H1 (cell line): Measurements from ENCODE around the gene CDKL1. TPM values are rescaled to one million over a fixed set of nuclear protein-coding genes. Genes with fewer than 3 reads are reported as not detected.

Source experiments
- CTCF ChIA-PET: fragments of 300-600 bp; sonication (Branson Sonifier 250); formaldehyde crosslinking; loops from one replicate; lab custom pipeline; 2021; ENCODE audit not compliant: partially characterized antibody; lab: Charles Lee
- POLR2A ChIA-PET: fragments of 300-600 bp; sonication (Branson Sonifier 250); formaldehyde crosslinking; loops from one replicate; lab custom pipeline; 2021; ENCODE audit warnings: inconsistent platforms; ENCODE audit not compliant: partially characterized antibody; lab: Charles Lee
- DNase-seq, 2 experiments: peaks; one replicate each; pipeline versions ENCODE4 v3.0.0 to v3.0.0-alpha.2; 2010 to 2022; ENCODE audit warnings: low spot score in 2 of 2, low read depth in 1 of 2, mixed read lengths in 1 of 2
- FAIRE-seq: peaks from 2 replicates; lab custom pipeline; 2011; peaks lifted over from hg19 to GRCh38; lab: Jason Lieb, UNC
- H2AFZ ChIP-seq: 2 replicates; pipeline ENCODE4 v1.8.1; 2012; ENCODE audit warnings: low read length, inconsistent platforms
- H2AK5ac ChIP-seq: 2 replicates; pipeline ENCODE4 v1.6.1; 2013; ENCODE audit warnings: low read depth, low read length
- H2BK120ac ChIP-seq: replicated peaks from 2 replicates; pipeline ENCODE3; 2013; ENCODE audit warnings: low read depth, low read length, inconsistent platforms
- H2BK12ac ChIP-seq: 2 replicates; pipeline ENCODE4 v1.6.1; 2013; ENCODE audit warnings: low read depth, low read length
- H2BK15ac ChIP-seq: 2 replicates; pipeline ENCODE4 v1.6.1; 2013; ENCODE audit warnings: low read length
- H2BK20ac ChIP-seq: 2 replicates; pipeline ENCODE4 v1.6.1; 2013; ENCODE audit warnings: low read length
- H2BK5ac ChIP-seq: 2 replicates; pipeline ENCODE4 v1.6.1; 2013; ENCODE audit warnings: low read depth, low read length
- H3K14ac ChIP-seq: 2 replicates; pipeline ENCODE4 v1.6.1; 2013; ENCODE audit warnings: inconsistent platforms; ENCODE audit not compliant: insufficient read length
- H3K18ac ChIP-seq: 2 replicates; pipeline ENCODE4 v1.6.1; 2013; ENCODE audit warnings: low read length; ENCODE audit errors: extremely low read depth
- H3K23ac ChIP-seq: 2 replicates; pipeline ENCODE4 v1.6.1; 2013; ENCODE audit warnings: inconsistent platforms; ENCODE audit not compliant: insufficient read length
- H3K23me2 ChIP-seq: 2 replicates; pipeline ENCODE4 v1.6.1; 2013; ENCODE audit warnings: low read depth, low read length
- H3K27ac ChIP-seq: 2 replicates; pipeline ENCODE4 v1.6.1; 2011; ENCODE audit warnings: low read depth, low read length, inconsistent platforms
- H3K27me3 ChIP-seq, 4 experiments: replicated peaks in 1 of 4; 1 replicate in 1 of 4; 2 replicates in 3 of 4; pipeline versions ENCODE4 v1.6.1 to v1.8.1; 2011 to 2013; ENCODE audit warnings: low read length in 3 of 4, mild to moderate bottlenecking in 3 of 4, inconsistent platforms in 2 of 4, mixed read lengths in 2 of 4, moderate library complexity in 1 of 4; ENCODE audit not compliant: control insufficient read depth in 3 of 4, insufficient read depth in 3 of 4; ENCODE audit errors: extremely low read depth in 1 of 4
- H3K36me3 ChIP-seq, 4 experiments: 2 replicates each; pipeline versions ENCODE4 v1.6.1 to v1.8.1; 2011 to 2013; ENCODE audit warnings: mild to moderate bottlenecking in 4 of 4, low read length in 3 of 4, moderate library complexity in 2 of 4, control low read depth in 1 of 4, inconsistent platforms in 1 of 4; ENCODE audit not compliant: insufficient read depth in 4 of 4, control insufficient read depth in 2 of 4
- H3K4ac ChIP-seq: replicated peaks from 2 replicates; pipeline ENCODE3; 2013; ENCODE audit warnings: low read length, low read depth, mixed read lengths, inconsistent platforms; ENCODE audit not compliant: insufficient read length
- H3K4me1 ChIP-seq, 4 experiments: replicated peaks in 1 of 4; 1 replicate in 1 of 4; 2 replicates in 3 of 4; pipeline versions ENCODE4 v1.6.1 to v1.8.1; 2011 to 2013; ENCODE audit warnings: low read length in 3 of 4, inconsistent platforms in 2 of 4, mixed read lengths in 1 of 4; ENCODE audit not compliant: insufficient read depth in 4 of 4, control insufficient read depth in 3 of 4
- H3K4me2 ChIP-seq, 2 experiments: 2 replicates each; pipeline versions ENCODE4 v1.6.1 to v1.8.1; 2011 to 2013; ENCODE audit warnings: low read depth in 2 of 2, low read length in 2 of 2, control low read depth in 1 of 2, inconsistent platforms in 1 of 2, mild to moderate bottlenecking in 1 of 2; ENCODE audit not compliant: insufficient read depth in 1 of 2
- H3K4me3 ChIP-seq, 4 experiments: fragments of 200-600, 300-600 bp in 1 of 4; sonication (generic), shearing (Covaris generic), sonication (Bioruptor Twin) in 1 of 4; 2 replicates each; pipeline versions ENCODE4 v1.5.1 to v1.8.1; 2011 to 2016; ENCODE audit warnings: low read length in 4 of 4, low read depth in 3 of 4, control low read depth in 2 of 4, inconsistent platforms in 2 of 4, mild to moderate bottlenecking in 2 of 4, mixed read lengths in 1 of 4, moderate library complexity in 1 of 4; ENCODE audit not compliant: insufficient read depth in 2 of 4; ENCODE audit errors: extremely low read depth in 1 of 4
- H3K56ac ChIP-seq: replicated peaks from 2 replicates; pipeline ENCODE3; 2013; ENCODE audit warnings: low read depth, mild to moderate bottlenecking, mixed read lengths, low read length, inconsistent platforms; ENCODE audit not compliant: insufficient read length
- H3K79me1 ChIP-seq: 2 replicates; pipeline ENCODE4 v1.6.1; 2013; ENCODE audit warnings: low read depth, low read length, control low read depth
- H3K79me2 ChIP-seq, 2 experiments: 2 replicates each; pipeline versions ENCODE4 v1.6.1 to v1.8.1; 2012 to 2013; ENCODE audit warnings: low read length in 2 of 2, mild to moderate bottlenecking in 2 of 2, inconsistent platforms in 1 of 2; ENCODE audit not compliant: insufficient read depth in 2 of 2, control insufficient read depth in 1 of 2
- H3K9ac ChIP-seq, 4 experiments: replicated peaks in 1 of 4; 1 replicate in 1 of 4; 2 replicates in 3 of 4; pipeline versions ENCODE4 v1.6.1 to v1.8.1; 2011 to 2013; ENCODE audit warnings: low read depth in 3 of 4, low read length in 3 of 4, control low read depth in 2 of 4, mild to moderate bottlenecking in 2 of 4, moderate library complexity in 2 of 4, inconsistent platforms in 1 of 4; ENCODE audit errors: extremely low read depth in 1 of 4
- H3K9me3 ChIP-seq, 2 experiments: 2 replicates each; pipeline versions ENCODE4 v1.6.1 to v1.8.1; 2012 to 2013; ENCODE audit warnings: mild to moderate bottlenecking in 2 of 2, moderate library complexity in 2 of 2, control low read depth in 1 of 2, inconsistent platforms in 1 of 2, low read depth in 1 of 2, low read length in 1 of 2, mixed read lengths in 1 of 2; ENCODE audit not compliant: insufficient read depth in 2 of 2
- H4K20me1 ChIP-seq, 2 experiments: replicated peaks in 1 of 2; 2 replicates each; pipeline versions ENCODE3 to v1.8.1; 2011 to 2013; ENCODE audit warnings: inconsistent platforms in 2 of 2, low read length in 2 of 2, mild to moderate bottlenecking in 1 of 2; ENCODE audit not compliant: insufficient read depth in 2 of 2, control insufficient read depth in 1 of 2
- H4K5ac ChIP-seq: 2 replicates; pipeline ENCODE4 v1.6.1; 2013; ENCODE audit warnings: low read length, low read depth, mixed read lengths, inconsistent platforms; ENCODE audit not compliant: insufficient read length
- H4K8ac ChIP-seq: 2 replicates; pipeline ENCODE4 v1.8.0; 2013; ENCODE audit warnings: mild to moderate bottlenecking, moderate library complexity, low read length, inconsistent platforms; ENCODE audit not compliant: insufficient read depth; ENCODE audit errors: extremely low read depth
- H4K91ac ChIP-seq: replicated peaks from 2 replicates; pipeline ENCODE3; 2013; ENCODE audit warnings: low read length, mixed read lengths, inconsistent platforms; ENCODE audit not compliant: insufficient read length
- PHF8 ChIP-seq: fragments of 200-600 bp; sonication (generic); conservative IDR thresholded peaks from 2 replicates; pipeline ENCODE4 v1.7.1; 2012; ENCODE audit warnings: low read depth, mild to moderate bottlenecking, inconsistent platforms, low read length, moderate library complexity
- WGBS, 2 experiments: shearing (Covaris generic) in 1 of 2; methylation state at CpG; one replicate each; pipeline versions ENCODE4 v1.1.6 to v1.1.7; 2013 to 2015; ENCODE audit warnings: low lambda C conversion rate in 2 of 2, mixed read lengths in 2 of 2, inconsistent platforms in 1 of 2, low coverage in 1 of 2, missing lambda C conversion rate in 1 of 2; ENCODE audit not compliant: insufficient replicate concordance in 2 of 2, insufficient coverage in 1 of 2, insufficient read length in 1 of 2; ENCODE audit errors: extremely low coverage in 1 of 2, missing lambda C conversion rate in 1 of 2; 5-methylcytosine and 5-hydroxymethylcytosine counted together
- polyA plus RNA-seq, 7 experiments: library from polyadenylated mRNA; depleted of rRNA in 3 of 7; stranded (reverse) in 5 of 7; unstranded in 2 of 7; fragments of >200 nt in 5 of 7; fragments of 200-250 nt in 2 of 7; gene quantifications; 1 replicate in 5 of 7; 2 replicates in 1 of 7; 4 replicates in 1 of 7; pipeline versions ENCODE4 v1.2.1 to v1.2.3, GENCODE V29; 2011 to 2013; ENCODE audit warnings: missing spikeins in 2 of 7, mixed read lengths in 2 of 7
- total RNA-seq: library from RNA; stranded (reverse); fragmentation: NEBNext Ultra II Directional; extraction: Animal tissue kit (Norgen Biotek cat#: 25700); gene quantifications from 2 replicates; pipeline ENCODE4 v1.2.1, GENCODE V29; 2021

CDKL1 gene
- total and polyA plus RNA-seq, 2 of the 8 experiments (the other 6 are each of a cell fraction or from before 2014, with no cell fraction given) = 1.2 to 2.2 TPM

GRCh38 chr14:50338587-50338986 lies 58.1 kb downstream of the CDKL1 start:
- no peak overlapping the region for H3K27ac ChIP-seq
- H3K27me3 ChIP-seq = no peaks in the 10 kb centered on the region
- no peak overlapping the region for H2AFZ ChIP-seq
- H3K36me3 ChIP-seq = peaks cover 0 to 2% (median 0%) of the 10 kb centered on the region in 4 experiments; a peak in 1 of 8 replicates
- H4K20me1 ChIP-seq = no peaks in the 10 kb centered on the region
- H2BK5ac ChIP-seq = no peak overlapping the region
- no peaks in the 10 kb centered on the region for H3K23me2 ChIP-seq
- no peak overlapping the region for H3K56ac ChIP-seq
- H2BK12ac ChIP-seq = no peak overlapping the region
- H3K4me3 ChIP-seq = no peak overlapping the region
- H3K4ac ChIP-seq = no peak overlapping the region
- H4K8ac ChIP-seq = no peak overlapping the region
- H2AK5ac ChIP-seq = no peak overlapping the region
- H3K23ac ChIP-seq = no peak overlapping the region
- no peaks in the 10 kb centered on the region for H3K79me2 ChIP-seq
- no peak overlapping the region for H2BK15ac ChIP-seq
- no peak overlapping the region for H3K4me2 ChIP-seq
- WGBS, 2 experiments = 91% methylated on average over 2 of the region's 2 CpGs; no CpG with 5 or more reads in 1 of the 2 experiments
- FAIRE-seq = no peak
- no peak overlapping the region for H2BK120ac ChIP-seq
- no peak overlapping the region for H4K91ac ChIP-seq
- no peak overlapping the region for H2BK20ac ChIP-seq
- TF ChIP-seq PHF8 = no peak
- TF ChIP-seq, all 59 proteins: peak for 0
- POLR2A ChIA-PET = interaction anchor here (1.0 kb wide), 1 partner anchor 9 kb away, joined by 3 read pairs; no protein-coding TSS in a partner anchor
- Histone ChIP-seq H3K14ac (no peak overlapping the region), H3K79me1 (no peaks in the 10 kb centered on the region), H3K4me1 (peaks cover under 1 to 16% (median 10%) of the 10 kb centered on the region in 4 experiments; a peak in 6 of 7 replicates), H3K18ac (no peak overlapping the region), H3K9ac (no peak overlapping the region), H3K9me3 (no peaks in the 10 kb centered on the region), H4K5ac (no peak overlapping the region)
- CTCF ChIA-PET = interaction anchor here (0.5 to 1.6 kb wide), 6 partner anchors 9 to 943 kb away, joined by 3 to 5 read pairs (median 4); no protein-coding TSS in a partner anchor
- no peak for DNase-seq
